NT2/D1 (cell line): ENCODE data around the gene BTAF1.

Experiments used
- DNase-seq: peaks from one replicate; pipeline ENCODE4 v3.0.0-alpha.2; 2011; ENCODE audit warnings: low read depth, low spot score
- H3K27me3 ChIP-seq: 2 replicates; pipeline ENCODE4 v1.6.0; 2011; ENCODE audit warnings: mild to moderate bottlenecking; ENCODE audit not compliant: insufficient read length, insufficient read depth
- H3K36me3 ChIP-seq: 2 replicates; pipeline ENCODE4 v1.6.1; 2011; ENCODE audit warnings: mild to moderate bottlenecking, low read length, mixed read lengths; ENCODE audit not compliant: insufficient read depth, insufficient read length
- H3K4me1 ChIP-seq: 2 replicates; pipeline ENCODE4 v1.5.1; 2011; ENCODE audit not compliant: insufficient read depth, insufficient read length
- H3K4me3 ChIP-seq: 2 replicates; pipeline ENCODE4 v1.5.1; 2011; ENCODE audit warnings: low read depth; ENCODE audit not compliant: insufficient read length
- H3K9ac ChIP-seq: 2 replicates; pipeline ENCODE4 v1.6.0; 2011; ENCODE audit warnings: low read depth; ENCODE audit not compliant: insufficient read length
- H3K9me3 ChIP-seq: 2 replicates; pipeline ENCODE4 v1.5.1; 2011; ENCODE audit warnings: mild to moderate bottlenecking, low read length; ENCODE audit not compliant: insufficient read depth
- SUZ12 ChIP-seq: IDR thresholded peaks from 2 replicates; pipeline ENCODE4 v1.6.1; 2011; ENCODE audit not compliant: insufficient read length, insufficient read depth; ENCODE audit errors: extremely low read depth
- YY1 ChIP-seq: IDR thresholded peaks from 2 replicates; pipeline ENCODE4 v1.6.1; 2011; ENCODE audit not compliant: insufficient read length, insufficient read depth
- ZNF274 ChIP-seq: IDR thresholded peaks from 2 replicates; pipeline ENCODE4 v1.6.1; 2011; ENCODE audit warnings: mild to moderate bottlenecking, low read depth, low read length

BTAF1 gene

DNA sequence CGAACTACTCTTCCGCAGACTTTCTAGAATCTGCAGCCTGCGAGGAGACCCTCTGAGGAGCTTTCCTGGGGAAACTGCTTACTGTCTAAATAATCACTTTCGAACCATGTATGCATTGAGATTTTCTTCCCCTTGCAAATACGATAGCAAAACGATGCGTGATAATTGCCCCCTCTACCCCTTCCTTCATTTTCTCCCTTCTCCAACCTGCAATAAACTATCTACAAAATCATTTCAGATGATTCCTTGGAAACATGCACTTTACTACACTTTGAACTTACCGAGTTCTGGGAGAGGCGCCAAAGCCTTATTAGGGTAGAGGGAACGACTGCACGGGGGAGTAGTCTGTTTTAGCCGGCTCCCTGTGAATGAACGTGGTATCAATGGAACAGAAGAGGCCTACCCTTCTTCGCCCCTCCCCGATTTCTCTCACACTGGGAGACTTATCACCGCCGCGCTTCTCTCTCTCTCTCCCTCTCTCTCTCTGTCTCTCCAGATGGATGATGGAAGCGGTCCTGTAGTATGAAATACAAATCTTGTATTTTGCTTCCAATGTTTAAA is 14.4 kb upstream of the BTAF1 start, which contains the start of gene FGFBP3:
Gene FGFBP3 (minus strand): TSS at position 370 of the 561 bp plus-strand sequence. CDS start 517 bp downstream, outside the sequence.
- Histone ChIP-seq H3K4me1 (no peaks in the 10 kb centered on the region), H3K27me3 (no peaks in the 10 kb centered on the region), H3K36me3 (peaks cover 9% of the 10 kb centered on the region), H3K9me3 (no peaks in the 10 kb centered on the region), H3K9ac (peak within 1 kb of the TSS; percentile 84), H3K4me3 (peak within 1 kb of the TSS; percentile 75)
- DNase-seq, result no peak
- TF ChIP-seq SUZ12, result no peak
- no peak for TF ChIP-seq ZNF274
- TF ChIP-seq YY1, result no peak

DNA sequence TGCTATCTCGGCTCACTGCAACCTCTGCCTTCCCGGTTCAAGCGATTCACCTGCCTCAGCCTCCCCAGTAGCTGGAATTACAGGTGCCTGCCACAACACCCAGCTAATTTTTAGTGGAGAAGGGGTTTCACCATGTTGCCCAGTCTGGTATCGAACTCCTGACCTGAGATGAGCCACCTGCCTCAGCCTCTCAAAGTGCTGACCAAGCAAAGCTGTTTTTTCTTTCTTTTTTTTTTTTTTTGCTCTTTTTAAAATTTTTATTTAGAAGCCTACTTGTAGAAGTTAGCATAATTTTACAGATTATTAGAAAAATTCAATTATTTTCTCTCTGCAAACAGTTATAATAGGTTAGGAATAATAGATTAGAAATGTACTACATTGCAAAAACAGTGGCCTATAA is 13.1 kb upstream of the BTAF1 start:
- DNase-seq, result no peak
- no peaks in the 10 kb centered on the region for H3K27me3 ChIP-seq
- no peaks in the 10 kb centered on the region for H3K9me3 ChIP-seq
- TF ChIP-seq SUZ12, result no peak
- no peak for TF ChIP-seq ZNF274
- no peak for TF ChIP-seq YY1
- H3K4me1 ChIP-seq, result no peaks in the 10 kb centered on the region
- peaks cover 9% of the 10 kb centered on the region for H3K36me3 ChIP-seq
- no peak overlapping the region for H3K9ac ChIP-seq
- H3K4me3 ChIP-seq, result no peak overlapping the region

DNA sequence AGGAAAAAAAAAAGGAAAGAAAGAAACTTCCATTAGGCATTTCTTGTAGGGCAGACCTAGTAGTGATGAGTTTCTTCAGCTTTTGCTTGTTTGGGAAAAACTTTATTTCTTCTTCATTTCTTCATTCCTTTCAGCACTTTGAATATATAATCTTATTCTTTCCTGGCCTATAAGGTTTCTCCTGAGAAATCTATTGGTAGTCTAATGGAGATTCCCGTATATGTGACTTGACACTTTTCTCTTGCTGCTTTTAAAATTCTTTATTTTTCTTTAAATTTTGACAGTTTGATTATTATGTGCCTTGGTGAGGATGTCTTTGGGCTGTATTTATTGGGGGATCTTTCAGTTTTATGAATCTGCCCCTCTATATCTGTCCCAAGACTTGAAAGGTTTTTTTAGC is 3.9 kb upstream of the BTAF1 start:
- no peaks in the 10 kb centered on the region for H3K36me3 ChIP-seq
- no peaks in the 10 kb centered on the region for H3K4me1 ChIP-seq
- H3K9ac ChIP-seq, result no peak overlapping the region
- H3K4me3 ChIP-seq, result no peak overlapping the region
- DNase-seq, result no peak
- no peaks in the 10 kb centered on the region for H3K27me3 ChIP-seq
- no peak for TF ChIP-seq YY1
- no peak for TF ChIP-seq SUZ12
- no peak for TF ChIP-seq ZNF274
- H3K9me3 ChIP-seq, result peaks cover 10% of the 10 kb centered on the region

DNA sequence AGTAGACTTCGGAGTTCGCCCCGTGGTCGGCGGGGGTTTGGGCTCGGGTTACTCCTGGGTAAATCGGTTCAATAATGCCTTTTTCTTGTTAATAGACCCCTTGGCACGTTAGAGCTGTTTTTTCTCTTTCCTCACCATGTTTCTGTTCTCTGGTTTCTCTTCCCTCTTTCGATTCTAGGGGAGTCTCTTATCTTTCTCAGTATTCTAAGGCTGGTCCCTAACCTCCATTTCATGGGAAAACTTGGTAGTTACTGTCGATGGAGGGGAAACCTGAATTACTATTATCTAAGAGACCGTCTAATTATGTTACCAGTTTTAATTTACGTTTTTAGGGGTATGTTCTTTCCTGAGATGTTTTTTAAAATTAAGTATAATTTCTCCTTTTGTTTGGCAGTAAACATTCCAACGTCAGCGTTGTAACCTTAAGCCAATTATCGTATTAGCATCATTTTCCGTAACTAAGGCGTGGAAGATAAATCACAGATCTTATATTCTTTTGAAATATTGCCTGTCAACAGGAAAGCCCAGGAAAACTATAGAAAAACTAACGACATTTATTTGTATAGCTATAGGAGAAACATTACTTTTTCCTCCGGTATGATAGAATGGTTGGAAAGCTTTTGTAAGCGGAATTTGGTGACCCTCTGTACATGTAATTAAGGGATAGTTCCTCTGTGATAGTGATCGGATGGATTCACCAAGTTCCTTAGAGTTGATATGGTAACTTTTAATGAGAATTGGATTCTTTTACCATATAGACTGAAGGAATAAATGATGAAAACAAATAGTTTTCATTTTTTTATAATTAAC is 847 bp downstream of the BTAF1 start:
- TF ChIP-seq SUZ12 (no peak), YY1 (no peak)
- Histone ChIP-seq H3K36me3 (peaks cover 12% of the 10 kb centered on the region), H3K27me3 (no peaks in the 10 kb centered on the region), H3K4me1 (no peaks in the 10 kb centered on the region), H3K9me3 (no peaks in the 10 kb centered on the region), H3K9ac (peak overlapping the region; percentile 97), H3K4me3 (peak overlapping the region; percentile 89)
- DNase-seq, result no peak

DNA sequence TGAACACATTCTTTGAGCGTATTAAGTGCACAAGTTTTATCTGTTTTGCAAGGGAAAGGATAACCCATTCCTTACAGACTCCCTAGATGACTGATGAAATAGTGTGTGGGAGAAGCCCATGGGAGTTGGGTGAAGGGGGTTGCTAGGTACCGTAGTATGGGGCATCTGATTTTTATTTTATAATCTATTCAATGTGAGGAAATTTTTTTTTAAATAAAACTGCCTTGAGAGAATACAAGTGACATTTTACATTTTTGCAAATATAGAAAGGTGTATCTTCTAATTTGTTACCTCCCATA is 1.4 kb downstream of the BTAF1 start:
- Histone ChIP-seq H3K9me3 (no peaks in the 10 kb centered on the region), H3K36me3 (peaks cover 12% of the 10 kb centered on the region), H3K27me3 (no peaks in the 10 kb centered on the region), H3K4me1 (no peaks in the 10 kb centered on the region), H3K4me3 (peak overlapping the region; percentile 89), H3K9ac (no peak overlapping the region)
- DNase-seq, result no peak
- TF ChIP-seq SUZ12, result no peak
- no peak for TF ChIP-seq ZNF274
- TF ChIP-seq YY1, result no peak

DNA sequence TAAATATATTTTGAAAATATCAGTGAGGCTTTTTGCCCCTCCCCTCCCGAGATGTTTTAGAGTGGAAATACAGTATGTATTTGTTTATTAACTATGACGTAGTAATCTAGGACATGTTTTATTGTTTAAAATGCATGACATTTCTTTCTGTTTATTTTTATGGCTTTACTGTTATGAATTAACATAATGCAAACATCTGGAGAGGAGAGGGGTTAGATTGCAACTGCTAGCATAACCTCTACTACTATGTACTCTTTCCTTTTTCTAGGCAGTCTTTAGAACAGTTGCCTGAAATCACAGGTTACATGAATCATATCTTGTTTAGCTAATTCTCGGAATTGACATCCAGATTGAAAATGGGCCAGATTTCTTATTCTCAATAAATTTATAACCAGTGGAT is 7.4 kb downstream of the BTAF1 start:
- DNase-seq, result no peak
- Histone ChIP-seq H3K4me1 (no peaks in the 10 kb centered on the region), H3K27me3 (no peaks in the 10 kb centered on the region), H3K36me3 (peaks cover 40% of the 10 kb centered on the region), H3K4me3 (no peak overlapping the region), H3K9ac (no peak overlapping the region), H3K9me3 (no peaks in the 10 kb centered on the region)
- TF ChIP-seq SUZ12 (no peak), ZNF274 (no peak), YY1 (no peak)

DNA sequence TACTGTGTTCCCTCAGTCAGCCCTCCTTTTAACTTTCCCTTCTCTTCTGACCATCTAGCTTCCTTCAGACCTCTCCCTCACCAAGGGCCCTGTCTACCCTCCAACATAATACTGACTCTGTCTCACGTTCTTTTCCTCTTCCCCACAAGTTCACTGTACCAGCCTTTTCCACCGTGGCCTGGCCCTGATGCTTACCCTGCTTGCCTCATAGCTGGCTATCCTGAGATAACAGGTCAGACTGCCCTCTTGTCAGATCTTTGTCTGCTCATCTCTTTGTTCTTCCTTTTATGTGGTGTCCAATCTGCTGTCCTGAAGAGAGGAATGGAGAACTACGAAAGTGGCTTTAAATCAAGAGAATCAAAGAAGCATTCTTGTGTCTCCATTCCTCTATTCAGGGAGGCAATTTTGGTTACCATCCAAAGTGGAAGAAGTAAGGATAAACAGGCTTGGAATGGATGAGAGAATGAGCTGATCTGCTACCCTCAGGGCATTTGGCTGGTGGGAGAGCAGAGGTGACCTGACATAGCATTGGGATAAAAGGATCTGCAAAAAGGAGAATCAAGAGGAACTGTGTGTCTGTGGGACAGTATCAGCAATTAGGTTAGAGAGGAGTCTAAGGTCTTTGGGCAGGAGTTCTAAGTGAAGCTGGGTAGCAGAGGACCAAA is 8.1 kb downstream of the BTAF1 start:
- no peak for DNase-seq
- Histone ChIP-seq H3K4me3 (no peak overlapping the region), H3K27me3 (no peaks in the 10 kb centered on the region), H3K36me3 (peaks cover 41% of the 10 kb centered on the region), H3K4me1 (no peaks in the 10 kb centered on the region), H3K9ac (no peak overlapping the region), H3K9me3 (no peaks in the 10 kb centered on the region)
- TF ChIP-seq ZNF274 (no peak), SUZ12 (no peak), YY1 (no peak)
